GM19467 (cell line): Measurements from ENCODE around the gene DNAJB12.
"Not testable (repeated sequence)": the region's sequence is repeated elsewhere in the genome, so short reads cannot be mapped to it uniquely, and the experiment has no call there.

Experiments
- ATAC-seq: cut with Tn5 transposase; IDR thresholded peaks from one replicate; pipeline ENCODE4 v1.9.1; 2021; ENCODE audit warnings: mild to moderate bottlenecking, moderate library complexity; ENCODE audit not compliant: unreplicated experiment

DNAJB12 gene

DNA sequence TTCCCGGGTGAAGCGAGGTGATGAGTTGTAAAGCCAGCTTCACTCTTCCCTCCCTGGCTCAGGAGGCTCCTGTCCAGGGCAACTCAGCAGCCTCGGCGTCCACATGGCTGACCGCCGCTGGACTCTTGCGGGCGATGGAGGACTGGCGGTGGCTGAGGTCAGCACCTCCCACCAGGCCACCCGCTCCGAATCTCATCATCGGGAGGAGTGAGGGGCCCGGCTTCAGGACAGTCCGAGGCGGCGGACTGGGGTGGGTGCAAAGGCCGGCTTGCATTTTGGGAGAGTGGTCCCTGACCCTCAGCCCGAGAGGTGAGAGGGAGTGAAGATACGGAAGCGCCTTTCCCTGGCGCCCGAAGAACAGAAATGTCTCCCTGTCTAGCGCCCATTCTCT lies 759 bp downstream of the DNAJB12 start:
- ATAC-seq: no peak

DNA sequence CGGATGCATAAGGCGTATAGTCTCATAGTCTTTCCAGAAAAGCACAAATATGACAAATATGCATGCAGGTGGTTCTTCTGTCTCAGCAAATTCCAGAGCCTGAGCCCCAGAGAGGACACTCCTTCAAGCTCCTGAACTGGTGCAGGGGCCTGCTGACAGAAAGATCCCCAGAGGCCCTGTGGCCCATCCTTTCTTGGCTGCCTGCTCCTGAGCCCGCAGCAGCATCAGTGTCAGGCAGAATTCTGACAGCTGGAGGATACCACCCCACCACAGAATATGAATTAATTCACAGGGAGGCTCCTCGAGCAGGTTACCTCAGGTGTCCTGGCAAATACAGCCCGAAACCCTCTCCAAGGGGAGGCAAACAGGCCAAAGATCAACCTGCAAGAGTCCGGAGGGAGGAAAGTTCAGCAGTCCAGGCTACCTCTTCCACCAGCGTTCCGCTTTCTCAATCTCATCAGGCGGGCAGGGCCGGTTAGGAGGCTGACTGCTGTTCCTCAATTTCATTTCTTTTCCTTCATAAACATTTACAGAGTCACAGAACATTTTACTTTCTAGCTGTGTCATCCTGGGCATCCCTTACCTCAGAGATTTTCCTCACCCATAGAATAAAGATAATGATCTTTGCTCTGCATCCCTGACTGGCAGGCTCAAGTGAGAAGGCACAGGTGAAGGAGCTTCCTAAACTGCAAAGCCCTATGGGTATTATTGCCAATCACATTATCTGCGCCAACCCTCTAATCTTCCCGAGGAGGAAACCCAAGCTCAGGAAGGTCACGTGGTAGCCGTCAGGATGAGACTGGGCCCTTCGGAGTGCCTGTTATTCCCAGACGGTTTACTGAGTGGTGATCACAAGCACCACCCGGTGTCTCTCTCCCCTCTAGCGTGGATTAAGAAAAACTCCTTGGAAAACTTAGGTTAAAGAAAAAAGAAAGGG lies 1.4 kb downstream of the DNAJB12 start:
- ATAC-seq: no peak

DNA sequence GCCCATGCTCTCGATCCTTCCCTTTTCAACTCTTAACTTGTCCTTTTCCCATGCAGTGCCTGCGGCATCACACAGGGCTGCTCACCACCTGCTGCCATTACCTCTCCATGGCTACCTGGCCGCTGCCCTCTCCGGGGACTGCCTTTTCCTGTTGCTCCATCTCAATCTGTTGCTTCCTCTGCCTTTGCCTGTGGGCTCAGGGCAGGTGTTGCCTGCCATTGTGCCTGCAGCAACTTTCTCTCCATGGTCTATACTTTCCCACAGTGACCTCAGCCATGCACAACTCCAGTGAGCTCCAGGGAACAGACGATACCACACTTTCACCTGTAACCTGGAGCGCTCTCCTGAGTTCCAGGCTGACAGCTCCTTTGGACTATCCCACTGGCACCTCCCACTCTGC lies 3.2 kb downstream of the DNAJB12 start:
- ATAC-seq: no peak

- ATAC-seq: no peak
Observed at GRCh38 chr10:72349438-72349837, 5.3 kb downstream of the DNAJB12 start.

GRCh38 chr10:72348282-72348681 lies 6.4 kb downstream of the DNAJB12 start:
- ATAC-seq: no peak

GRCh38 chr10:72346117-72346516 lies 8.6 kb downstream of the DNAJB12 start:
- ATAC-seq: not testable (repeated sequence)

DNA sequence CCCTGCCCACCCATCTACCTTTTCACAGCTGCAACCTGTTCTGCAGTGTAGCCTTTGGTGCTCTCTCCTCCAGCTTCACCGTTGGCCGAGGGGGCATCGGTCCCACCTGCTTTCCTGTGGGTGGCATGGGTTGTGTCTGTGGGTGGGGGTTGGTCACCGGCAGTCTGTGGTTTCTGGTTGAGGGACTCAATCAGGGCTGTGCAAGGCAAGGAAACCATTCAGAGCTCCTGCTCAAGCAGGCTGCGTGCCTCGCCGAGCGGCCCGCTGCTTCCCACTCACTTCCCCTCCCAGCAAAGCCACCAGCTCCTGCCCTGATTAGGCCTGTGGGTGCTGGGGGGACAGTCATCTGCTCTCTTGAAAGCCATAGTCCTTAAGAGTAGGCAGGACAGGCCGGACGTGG lies 9.8 kb downstream of the DNAJB12 start:
- no peak for ATAC-seq

- no peak for ATAC-seq
Observed at GRCh38 chr10:72342911-72343310, 11.8 kb downstream of the DNAJB12 start.

GRCh38 chr10:72340510-72341261 lies 14.0 kb downstream of the DNAJB12 start:
- no peak for ATAC-seq

- no peak for ATAC-seq
Observed at GRCh38 chr10:72338180-72338579, 16.5 kb downstream of the DNAJB12 start.

DNA sequence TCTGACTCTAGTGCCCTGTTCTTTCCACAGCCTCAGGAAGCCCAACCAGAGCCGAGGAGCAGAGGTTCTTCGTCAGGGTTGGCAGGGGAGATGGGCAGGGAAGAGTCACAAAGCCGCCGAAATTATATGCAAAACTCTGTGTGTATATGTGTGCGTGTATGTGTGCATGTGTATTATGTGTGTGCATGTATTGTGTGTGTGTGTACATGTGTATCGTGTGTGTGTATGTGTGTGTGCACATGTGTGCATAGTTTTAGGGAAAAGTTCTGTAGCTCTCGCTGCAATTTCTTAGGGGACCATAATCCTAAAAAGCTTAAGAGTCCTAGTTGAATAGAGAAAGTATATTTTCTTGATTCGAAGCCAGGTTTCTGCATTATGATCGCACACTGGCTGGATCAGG lies 17.0 kb downstream of the DNAJB12 start:
- no peak for ATAC-seq

DNA sequence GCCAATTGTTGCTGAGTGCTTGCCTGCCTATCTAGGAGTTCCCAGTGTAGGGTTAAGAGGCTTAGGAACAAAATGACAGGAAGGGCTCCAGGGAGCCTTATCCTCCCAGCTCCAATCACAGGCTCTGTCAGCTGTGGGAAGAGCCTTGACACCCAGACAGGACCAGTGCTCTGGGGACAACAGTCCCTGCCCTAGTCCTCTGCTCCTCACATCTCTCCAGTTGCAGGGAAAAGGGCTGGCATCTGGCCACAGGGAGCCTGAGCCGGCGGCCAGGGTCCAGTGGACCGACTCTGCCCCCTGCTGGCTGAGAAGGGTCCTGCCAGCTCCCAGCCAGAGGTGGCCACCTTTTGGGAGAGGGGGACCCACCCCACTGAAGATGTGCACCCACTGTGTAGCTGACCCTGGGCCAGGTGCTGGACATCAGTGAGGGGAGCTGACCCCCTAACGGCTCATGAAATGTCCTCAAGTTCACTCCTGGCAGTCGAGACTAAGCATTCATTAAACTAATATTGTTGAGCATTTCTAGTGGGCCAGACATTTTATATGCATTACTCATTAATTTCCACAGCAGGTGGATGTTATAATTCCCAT lies 17.6 kb downstream of the DNAJB12 start:
- no peak for ATAC-seq

GRCh38 chr10:72336259-72337038 lies 18.3 kb downstream of the DNAJB12 start:
- no peak for ATAC-seq

- ATAC-seq: peak; percentile 28
Observed at GRCh38 chr10:72335394-72336258, 19.1 kb downstream of the DNAJB12 start.

GRCh38 chr10:72334825-72335393 lies 19.8 kb downstream of the DNAJB12 start:
- peak; percentile 59 for ATAC-seq

- ATAC-seq: no peak
Observed at GRCh38 chr10:72334196-72334824, 20.4 kb downstream of the DNAJB12 start.

- ATAC-seq: no peak
Observed at GRCh38 chr10:72333112-72334015, 21.4 kb downstream of the DNAJB12 start.
